H1 (cell line): ENCODE results near the gene GDPD1.

ENCODE experiments used
- CTCF ChIP-seq, 3 experiments: IDR thresholded peaks; 1 replicate in 2 of 3; 2 replicates in 1 of 3; pipeline versions ENCODE4 v1.5.1 to v1.6.1; 2011; ENCODE audit warnings: low read length in 3 of 3, mild to moderate bottlenecking in 3 of 3, inconsistent platforms in 2 of 3, low read depth in 1 of 3, moderate library complexity in 1 of 3; ENCODE audit not compliant: insufficient read depth in 1 of 3; ENCODE audit errors: control extremely low read depth in 1 of 3
- EP300 ChIP-seq, 2 experiments: IDR thresholded peaks; 1 replicate in 1 of 2; 2 replicates in 1 of 2; pipeline ENCODE4 v1.6.1; 2011 to 2012; ENCODE audit warnings: low read depth in 2 of 2, low read length in 2 of 2, mild to moderate bottlenecking in 2 of 2, borderline replicate concordance in 1 of 2, inconsistent platforms in 1 of 2, moderate library complexity in 1 of 2
- GTF2F1 ChIP-seq: IDR thresholded peaks from 2 replicates; pipeline ENCODE4 v1.6.1; 2012; ENCODE audit warnings: low read depth, low read length, improper control_type of control experiment, borderline replicate concordance
- JUND ChIP-seq: IDR thresholded peaks from 2 replicates; pipeline ENCODE4 v1.6.1; 2011; ENCODE audit warnings: mild to moderate bottlenecking, improper control_type of control experiment, low read length
- MAFK ChIP-seq: IDR thresholded peaks from 2 replicates; pipeline ENCODE4 v1.6.1; 2012; ENCODE audit warnings: low read depth, mild to moderate bottlenecking, improper control_type of control experiment, low read length
- MAX ChIP-seq: IDR thresholded peaks from 2 replicates; pipeline ENCODE4 v1.6.1; 2012; ENCODE audit warnings: inconsistent platforms
- POLR2A ChIP-seq, 2 experiments: IDR thresholded peaks; 1 replicate in 1 of 2; 2 replicates in 1 of 2; pipeline ENCODE4 v1.6.1; 2011; ENCODE audit warnings: low read depth in 2 of 2, low read length in 2 of 2, mild to moderate bottlenecking in 2 of 2; ENCODE audit errors: control extremely low read depth in 1 of 2
- RAD21 ChIP-seq, 2 experiments: IDR thresholded peaks in 1 of 2; conservative IDR thresholded peaks in 1 of 2; 2 replicates each; pipeline ENCODE4 v1.6.1; 2011; ENCODE audit warnings: low read depth in 2 of 2, low read length in 2 of 2, improper control_type of control experiment in 1 of 2, inconsistent platforms in 1 of 2, mild to moderate bottlenecking in 1 of 2, moderate library complexity in 1 of 2
- SIN3A ChIP-seq, 2 experiments: IDR thresholded peaks in 1 of 2; conservative IDR thresholded peaks in 1 of 2; 2 replicates each; pipeline ENCODE4 v1.6.1; 2011 to 2012; ENCODE audit warnings: low read length in 2 of 2, improper control_type of control experiment in 1 of 2, low read depth in 1 of 2, mild to moderate bottlenecking in 1 of 2
- SP1 ChIP-seq: IDR thresholded peaks from 2 replicates; pipeline ENCODE4 v1.6.1; 2011; ENCODE audit warnings: low read depth, low read length
- USF2 ChIP-seq: IDR thresholded peaks from 2 replicates; pipeline ENCODE4 v1.6.1; 2011; ENCODE audit warnings: low read length, improper control_type of control experiment

GRCh38 chr17:59300941-59301340, 80.6 kb downstream of the GDPD1 start:
- TF ChIP-seq JUND: no peak
- TF ChIP-seq USF2: no peak
- no peak for TF ChIP-seq SP1
- no peak for TF ChIP-seq MAFK
- no peak for TF ChIP-seq SIN3A (conservative IDR thresholded peaks at IDR 0.05 in 1 of 2, IDR thresholded peaks at IDR 0.05 in 1 of 2; ENCODE audit: low read depth in 1 of 2, low read length in 2 of 2)
- TF ChIP-seq GTF2F1: no peak
- TF ChIP-seq MAX: no peak
- no peak for TF ChIP-seq POLR2A (IDR thresholded peaks at IDR 0.05; ENCODE audit: control extremely low read depth in 1 of 2, low read depth in 2 of 2, low read length in 2 of 2)
- TF ChIP-seq CTCF (IDR thresholded peaks at IDR 0.05; ENCODE audit: control extremely low read depth in 1 of 3, insufficient read depth in 1 of 3, low read depth in 1 of 3, low read length in 3 of 3): no peak
- TF ChIP-seq EP300 (IDR thresholded peaks at IDR 0.05; ENCODE audit: borderline replicate concordance in 1 of 2, low read depth in 2 of 2, low read length in 2 of 2): no peak
- no peak for TF ChIP-seq RAD21 (IDR thresholded peaks at IDR 0.05 in 1 of 2, conservative IDR thresholded peaks at IDR 0.05 in 1 of 2; ENCODE audit: low read depth in 2 of 2, low read length in 2 of 2)
